ENCODE results near the gene CYP26C1. TPM values are rescaled to one million over a fixed set of nuclear protein-coding genes. Genes with fewer than 3 reads are reported as not detected.

CYP26C1 gene
- total and polyA plus RNA-seq, 2 of the 4 experiments (the other 2 are of a cell fraction) = 0.02 TPM; not detected in 1

GRCh38 chr10:93027508-93027907, 33.1 kb upstream of the CYP26C1 start:
- no peak overlapping the region for H2BK5ac ChIP-seq (ENCODE audit: low read depth, low read length, poor library complexity, severe bottlenecking)
- no peak overlapping the region for H3K4me3 ChIP-seq (ENCODE audit: insufficient read depth, low read depth, low read length)
- H3K18ac ChIP-seq (ENCODE audit: low read depth, low read length) = no peak overlapping the region
- DNase-seq (no peak), ATAC-seq (ENCODE audit: low read depth) (no peak)
- H2AK9ac ChIP-seq (replicated peaks; ENCODE audit: low read depth, low read length, poor library complexity) = no peak overlapping the region
- no peak overlapping the region for H3K4me2 ChIP-seq (ENCODE audit: low read depth, low read length)
- no peak overlapping the region for H4K8ac ChIP-seq (ENCODE audit: low read depth in 2 of 2, low read length in 2 of 2)
- in situ Hi-C loops (cut with MboI; ENCODE audit: low sequenced_read_pairs) = no loop called here
- H3K4me1 ChIP-seq (ENCODE audit: control insufficient read depth, insufficient read depth, low read length) = peaks cover 10% of the 10 kb centered on the region
- no peak overlapping the region for H3K27ac ChIP-seq (ENCODE audit: insufficient read depth, low read length)
- dilution Hi-C loops (cut with HindIII; ENCODE audit: low sequenced_read_pairs, unreplicated experiment) = no loop called here
- no peaks in the 10 kb centered on the region for H4K20me1 ChIP-seq (ENCODE audit: insufficient read depth, low read length)
- ChIA-PET CTCF (no interaction called here), POLR2A (ENCODE audit: unreplicated experiment) (no interaction called here)
- no peak overlapping the region for H2AK5ac ChIP-seq (ENCODE audit: low read depth, low read length)
- H2BK15ac ChIP-seq (ENCODE audit: low read depth, low read length) = no peak overlapping the region
- H3K4ac ChIP-seq (ENCODE audit: low read depth, low read length) = no peak overlapping the region
- no peak overlapping the region for H4K91ac ChIP-seq (ENCODE audit: insufficient read depth, low read depth, low read length)
- H2BK20ac ChIP-seq (ENCODE audit: low read depth, low read length) = no peak overlapping the region
- no peak overlapping the region for H3K56ac ChIP-seq (ENCODE audit: extremely low read depth, insufficient read depth, low read length)
- BruUV-seq (replicated peaks) = no TSS peak
- no peaks in the 10 kb centered on the region for H3K27me3 ChIP-seq (ENCODE audit: control insufficient read depth, insufficient read depth, low read length)
- H2BK120ac ChIP-seq (ENCODE audit: low read depth, low read length) = no peak overlapping the region
- H3K36me3 ChIP-seq (ENCODE audit: control insufficient read depth, insufficient read depth, low read length) = no peaks in the 10 kb centered on the region
- intact Hi-C loops (cut with micrococcal nuclease) = no loop called here
- no peak overlapping the region for H3K23ac ChIP-seq (ENCODE audit: low read depth, low read length)
- no peak overlapping the region for H3K9ac ChIP-seq (ENCODE audit: low read depth, low read length)
- H3K14ac ChIP-seq (replicated peaks; ENCODE audit: low read depth, low read length) = no peak overlapping the region
- H3K9me3 ChIP-seq (ENCODE audit: control insufficient read depth, insufficient read depth, low read length) = peaks cover 2% of the 10 kb centered on the region
- no peak overlapping the region for H2AFZ ChIP-seq (replicated peaks; ENCODE audit: low read length, poor library complexity)
- H3K79me1 ChIP-seq (ENCODE audit: low read depth in 1 of 2, low read length in 2 of 2) = no peaks in the 10 kb centered on the region; a peak in 1 of 4 replicates
- H4K5ac ChIP-seq (ENCODE audit: low read depth, low read length) = no peak overlapping the region
- TF ChIP-seq BHLHE40 (IDR thresholded peaks at IDR 0.05; ENCODE audit: low read depth, low read length) (no peak), CHD1 (IDR thresholded peaks at IDR 0.05; ENCODE audit: low read depth, low read length) (no peak), RFX5 (IDR thresholded peaks at IDR 0.05; ENCODE audit: low read depth, low read length) (no peak), RCOR1 (IDR thresholded peaks at IDR 0.05; ENCODE audit: insufficient replicate concordance, low read length) (no peak), NFE2L2 (IDR thresholded peaks at IDR 0.05; ENCODE audit: low read depth, low read length) (no peak), FOS (IDR thresholded peaks at IDR 0.05; ENCODE audit: low read depth, low read length) (no peak), ELK1 (IDR thresholded peaks at IDR 0.05; ENCODE audit: borderline replicate concordance, low read depth, low read length) (no peak), POLR2A (IDR thresholded peaks at IDR 0.05; ENCODE audit: low read depth, low read length) (no peak), CEBPB (IDR thresholded peaks at IDR 0.05; ENCODE audit: low read depth, low read length) (no peak), MAZ (IDR thresholded peaks at IDR 0.05; ENCODE audit: borderline replicate concordance, low read depth, low read length) (no peak), MXI1 (IDR thresholded peaks at IDR 0.05; ENCODE audit: borderline replicate concordance, low read depth, low read length) (no peak), SMC3 (IDR thresholded peaks at IDR 0.05; ENCODE audit: low read depth, low read length) (no peak), USF2 (IDR thresholded peaks at IDR 0.05; ENCODE audit: low read depth, low read length) (no peak), RAD21 (IDR thresholded peaks at IDR 0.05; ENCODE audit: low read length) (no peak)
- H3K9me1 ChIP-seq (ENCODE audit: insufficient read depth, low read length) = 0 out of 2 replicates have a peak, but pooled peaks cover 4% of the 10 kb centered on the region
